ENCODE measurements around the gene IL10RA. TPM values are rescaled to one million over a fixed set of nuclear protein-coding genes. Genes with fewer than 3 reads are reported as not detected.

IL10RA gene
- total and polyA plus RNA-seq, 2 of the 4 experiments (the other 2 are of a cell fraction) = 0.12 TPM; not detected in 1

GRCh38 chr11:117958949-117959348 is 27.2 kb upstream of the IL10RA start:
- CTCF ChIA-PET = no interaction called here
- H3K36me3 ChIP-seq (ENCODE audit: control insufficient read depth, insufficient read depth, low read length) = no peaks in the 10 kb centered on the region
- H3K4me3 ChIP-seq (ENCODE audit: insufficient read depth, low read depth, low read length) = no peak overlapping the region
- no peak overlapping the region for H3K14ac ChIP-seq (replicated peaks; ENCODE audit: low read depth, low read length)
- H2BK20ac ChIP-seq (ENCODE audit: low read depth, low read length) = no peak overlapping the region
- H4K91ac ChIP-seq (ENCODE audit: insufficient read depth, low read depth, low read length) = no peak overlapping the region
- no peak overlapping the region for H3K23ac ChIP-seq (ENCODE audit: low read depth, low read length)
- no peaks in the 10 kb centered on the region for H3K9me1 ChIP-seq (ENCODE audit: insufficient read depth, low read length)
- no peak overlapping the region for H3K18ac ChIP-seq (ENCODE audit: low read depth, low read length)
- ATAC-seq (ENCODE audit: low read depth) (no peak), DNase-seq (no peak)
- intact Hi-C loops (cut with micrococcal nuclease) (no loop called here), in situ Hi-C loops (cut with MboI; ENCODE audit: low sequenced_read_pairs) (no loop called here), dilution Hi-C loops (cut with HindIII; ENCODE audit: low sequenced_read_pairs, unreplicated experiment) (no loop called here)
- H4K20me1 ChIP-seq (ENCODE audit: insufficient read depth, low read length) = no peaks in the 10 kb centered on the region
- no peak overlapping the region for H2AK5ac ChIP-seq (ENCODE audit: low read depth, low read length)
- H2AK9ac ChIP-seq (replicated peaks; ENCODE audit: low read depth, low read length, poor library complexity) = no peak overlapping the region
- no peak overlapping the region for H3K9ac ChIP-seq (ENCODE audit: low read depth, low read length)
- no peaks in the 10 kb centered on the region for H3K79me1 ChIP-seq (ENCODE audit: low read depth in 1 of 2, low read length in 2 of 2)
- H3K4ac ChIP-seq (ENCODE audit: low read depth, low read length) = no peak overlapping the region
- H2BK15ac ChIP-seq (ENCODE audit: low read depth, low read length) = no peak overlapping the region
- TF ChIP-seq BHLHE40 (IDR thresholded peaks at IDR 0.05; ENCODE audit: low read depth, low read length) = no peak
- no peak for TF ChIP-seq RCOR1 (IDR thresholded peaks at IDR 0.05; ENCODE audit: insufficient replicate concordance, low read length)
- TF ChIP-seq CHD1 (IDR thresholded peaks at IDR 0.05; ENCODE audit: low read depth, low read length) = no peak
- TF ChIP-seq ELK1 (IDR thresholded peaks at IDR 0.05; ENCODE audit: borderline replicate concordance, low read depth, low read length) = no peak
- no peak for TF ChIP-seq NFE2L2 (IDR thresholded peaks at IDR 0.05; ENCODE audit: low read depth, low read length)
- no peak overlapping the region for H2AFZ ChIP-seq (replicated peaks; ENCODE audit: low read length, poor library complexity)
- no peak overlapping the region for H3K4me2 ChIP-seq (ENCODE audit: low read depth, low read length)
- H3K4me1 ChIP-seq (ENCODE audit: control insufficient read depth, insufficient read depth, low read length) = no peaks in the 10 kb centered on the region
- H3K9me3 ChIP-seq (ENCODE audit: control insufficient read depth, insufficient read depth, low read length) = no peaks in the 10 kb centered on the region
- BruUV-seq (replicated peaks) = no TSS peak
- WGBS, 2 experiments (ENCODE audit: extremely low coverage in 2 of 2, insufficient read length in 1 of 2) = no CpG with 5 or more reads among the region's 1 CpG
- POLR2A ChIA-PET (ENCODE audit: unreplicated experiment) = no interaction called here
- no peak overlapping the region for H4K8ac ChIP-seq (ENCODE audit: low read depth in 2 of 2, low read length in 2 of 2)
- H3K56ac ChIP-seq (ENCODE audit: extremely low read depth, insufficient read depth, low read length) = no peak overlapping the region
- H2BK120ac ChIP-seq (ENCODE audit: low read depth, low read length) = no peak overlapping the region
- no peak overlapping the region for H4K5ac ChIP-seq (ENCODE audit: low read depth, low read length)
- H3K27me3 ChIP-seq (ENCODE audit: control insufficient read depth, insufficient read depth, low read length) = peaks cover 2% of the 10 kb centered on the region; the same call in 1 of the 2 replicates
- no peak overlapping the region for H3K27ac ChIP-seq (ENCODE audit: insufficient read depth, low read length)
- no peak overlapping the region for H2BK5ac ChIP-seq (ENCODE audit: low read depth, low read length, poor library complexity, severe bottlenecking)
